ENCODE measurements around the gene OR52A1.

OR52A1 gene

DNA sequence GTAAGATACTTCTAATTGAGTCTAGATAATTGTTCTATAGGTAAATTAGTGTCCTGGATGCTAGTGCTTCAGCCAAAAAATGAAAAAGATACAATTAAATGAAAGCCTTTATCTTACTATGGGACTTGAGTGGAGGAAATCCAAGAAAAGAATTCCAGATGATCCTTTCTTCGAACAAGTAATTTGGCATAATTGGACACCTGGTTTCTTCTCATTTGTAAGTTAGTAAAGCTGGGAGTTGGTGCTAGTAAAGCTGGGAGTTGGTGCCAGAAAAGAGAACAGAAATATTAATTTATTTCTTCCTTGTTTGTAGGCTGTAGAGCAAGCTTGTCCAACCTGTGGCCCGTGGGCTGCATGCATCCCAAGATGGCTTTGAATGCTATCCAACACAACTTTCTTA is 33.6 kb upstream of the OR52A1 start:
- Histone ChIP-seq H3K4ac (ENCODE audit: low read length) (no peak overlapping the region), H3K18ac (ENCODE audit: low read length) (no peak overlapping the region), H2BK15ac (ENCODE audit: low read length) (no peak overlapping the region), H3K9me3 (replicated peaks in 1 of 2; ENCODE audit: control insufficient read depth in 2 of 2, insufficient read depth in 1 of 2, low read depth in 1 of 2, low read length in 2 of 2) (peaks cover 0 to 1% of the 10 kb centered on the region in 2 donors), H2AFZ (ENCODE audit: low read length) (no peak overlapping the region), H3K4me3 (ENCODE audit: low read length in 2 of 2) (no peak overlapping the region), H2BK5ac (ENCODE audit: low read length) (no peak overlapping the region), H4K8ac (ENCODE audit: low read depth, low read length) (no peak overlapping the region), H2BK120ac (ENCODE audit: low read depth, low read length) (no peak overlapping the region), H3K79me1 (ENCODE audit: low read depth, low read length) (no peaks in the 10 kb centered on the region), H2AK5ac (ENCODE audit: low read depth, low read length) (no peak overlapping the region), H3K4me1 (ENCODE audit: control insufficient read depth in 2 of 2, insufficient read depth in 1 of 2, low read depth in 1 of 2, low read length in 2 of 2) (no peaks in the 10 kb centered on the region), H3K27ac (replicated peaks; ENCODE audit: low read length) (no peak overlapping the region), H3K9ac (ENCODE audit: low read depth, low read length, poor library complexity) (no peak overlapping the region), H2BK12ac (ENCODE audit: low read length) (no peak overlapping the region), H3K23ac (ENCODE audit: low read depth, low read length, poor library complexity) (no peak overlapping the region), H3K14ac (ENCODE audit: low read length) (no peak overlapping the region), H4K91ac (ENCODE audit: low read depth, low read length, poor library complexity) (no peak overlapping the region), H3K4me2 (ENCODE audit: insufficient read depth, low read length, poor library complexity, severe bottlenecking) (no peak overlapping the region), H3K27me3 (ENCODE audit: control insufficient read depth in 3 of 3, insufficient read depth in 3 of 3, low read depth in 1 of 3, low read length in 3 of 3) (no peaks in the 10 kb centered on the region), H3K36me3 (replicated peaks in 1 of 2; ENCODE audit: control insufficient read depth in 2 of 2, insufficient read depth in 2 of 2, low read length in 2 of 2) (no peaks in the 10 kb centered on the region)
- no peak for DNase-seq (ENCODE audit: low spot score)
- WGBS, 2 donors (ENCODE audit: extremely low coverage in 2 of 2, insufficient read length in 2 of 2, insufficient replicate concordance in 1 of 2): no CpG with 5 or more reads among the region's 2 CpGs

DNA sequence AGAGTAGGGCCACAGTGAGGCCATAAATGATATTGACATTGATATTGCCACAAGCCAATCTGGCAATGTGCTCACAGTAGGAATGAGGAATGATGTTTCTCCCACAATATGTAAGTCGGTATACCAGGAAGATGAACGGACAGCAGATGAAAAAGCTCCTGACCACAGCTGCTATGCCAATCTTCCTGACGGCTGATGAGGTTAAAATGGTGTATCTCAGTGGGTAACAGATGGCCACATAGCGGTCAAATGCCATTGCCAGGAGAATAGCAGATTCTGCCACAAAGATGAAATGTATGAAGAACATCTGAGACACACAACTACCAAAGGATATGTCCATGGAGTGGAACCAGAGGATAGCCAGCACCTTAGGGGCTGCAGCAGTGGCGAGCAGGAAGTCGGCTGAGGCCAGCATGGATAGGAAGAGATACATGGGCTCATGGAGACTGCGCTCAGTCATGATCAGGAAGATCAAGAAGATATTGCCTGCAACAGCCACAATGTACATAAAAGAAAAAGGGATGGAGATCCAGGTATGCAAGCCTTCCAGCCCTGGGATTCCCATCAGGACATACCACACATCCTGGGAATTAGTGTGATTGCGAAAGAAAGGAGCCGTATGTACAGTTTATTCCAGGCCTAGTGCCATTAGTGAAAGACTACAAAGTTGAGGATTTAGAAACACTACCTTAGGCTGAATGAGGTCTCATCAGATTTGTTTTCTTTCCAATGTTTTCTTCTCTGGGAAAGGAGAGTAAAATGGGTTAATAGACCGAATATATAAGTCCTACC is 23.7 kb upstream of the OR52A1 start:
- Histone ChIP-seq H3K18ac (ENCODE audit: low read length) (no peak overlapping the region), H3K4me1 (ENCODE audit: control insufficient read depth in 2 of 2, insufficient read depth in 1 of 2, low read depth in 1 of 2, low read length in 2 of 2) (no peaks in the 10 kb centered on the region), H2BK15ac (ENCODE audit: low read length) (no peak overlapping the region), H3K27ac (replicated peaks; ENCODE audit: low read length) (no peak overlapping the region), H3K9ac (ENCODE audit: low read depth, low read length, poor library complexity) (no peak overlapping the region), H3K23ac (ENCODE audit: low read depth, low read length, poor library complexity) (no peak overlapping the region), H3K4me3 (ENCODE audit: low read length in 2 of 2) (no peak overlapping the region), H3K4me2 (ENCODE audit: insufficient read depth, low read length, poor library complexity, severe bottlenecking) (no peak overlapping the region), H3K36me3 (replicated peaks in 1 of 2; ENCODE audit: control insufficient read depth in 2 of 2, insufficient read depth in 2 of 2, low read length in 2 of 2) (no peaks in the 10 kb centered on the region), H2AK5ac (ENCODE audit: low read depth, low read length) (no peak overlapping the region), H4K91ac (ENCODE audit: low read depth, low read length, poor library complexity) (no peak overlapping the region), H2BK5ac (ENCODE audit: low read length) (no peak overlapping the region), H4K8ac (ENCODE audit: low read depth, low read length) (no peak overlapping the region), H3K14ac (ENCODE audit: low read length) (no peak overlapping the region), H3K9me3 (replicated peaks in 1 of 2; ENCODE audit: control insufficient read depth in 2 of 2, insufficient read depth in 1 of 2, low read depth in 1 of 2, low read length in 2 of 2) (no peaks in the 10 kb centered on the region), H3K79me1 (ENCODE audit: low read depth, low read length) (no peaks in the 10 kb centered on the region), H2AFZ (ENCODE audit: low read length) (no peak overlapping the region), H2BK120ac (ENCODE audit: low read depth, low read length) (no peak overlapping the region), H2BK12ac (ENCODE audit: low read length) (no peak overlapping the region), H3K4ac (ENCODE audit: low read length) (no peak overlapping the region), H3K27me3 (ENCODE audit: control insufficient read depth in 3 of 3, insufficient read depth in 3 of 3, low read depth in 1 of 3, low read length in 3 of 3) (no peaks in the 10 kb centered on the region)
- no peak for DNase-seq (ENCODE audit: low spot score)
- no CpG with 5 or more reads among the region's 10 CpGs for WGBS, 2 donors (ENCODE audit: extremely low coverage in 2 of 2, insufficient read length in 2 of 2, insufficient replicate concordance in 1 of 2)

DNA sequence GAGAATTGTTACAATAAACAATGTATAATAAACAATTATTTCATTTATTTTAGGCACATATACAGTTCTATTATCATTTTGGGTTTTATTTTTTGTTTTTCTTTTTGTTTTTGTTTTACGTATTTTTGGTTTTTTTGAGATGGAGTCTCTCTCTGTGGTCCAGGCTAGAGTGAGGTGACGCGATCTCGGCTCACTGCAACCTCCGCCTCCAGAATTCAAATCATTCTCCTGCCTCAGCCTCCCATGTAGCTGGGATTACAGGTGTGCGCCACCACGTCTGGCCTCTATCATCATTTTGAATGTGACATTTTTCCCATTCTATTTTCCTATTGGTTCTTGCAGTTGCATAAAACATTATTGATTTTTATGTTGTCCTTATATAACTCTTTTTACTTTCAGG is 20.4 kb upstream of the OR52A1 start:
- Histone ChIP-seq H2AFZ (ENCODE audit: low read length) (no peak overlapping the region), H3K36me3 (replicated peaks in 1 of 2; ENCODE audit: control insufficient read depth in 2 of 2, insufficient read depth in 2 of 2, low read length in 2 of 2) (no peaks in the 10 kb centered on the region), H3K14ac (ENCODE audit: low read length) (no peak overlapping the region), H2BK120ac (ENCODE audit: low read depth, low read length) (no peak overlapping the region), H3K4me2 (ENCODE audit: insufficient read depth, low read length, poor library complexity, severe bottlenecking) (no peak overlapping the region), H3K27me3 (ENCODE audit: control insufficient read depth in 3 of 3, insufficient read depth in 3 of 3, low read depth in 1 of 3, low read length in 3 of 3) (no peaks in the 10 kb centered on the region), H3K27ac (replicated peaks; ENCODE audit: low read length) (no peak overlapping the region), H3K18ac (ENCODE audit: low read length) (no peak overlapping the region), H2BK15ac (ENCODE audit: low read length) (no peak overlapping the region), H4K8ac (ENCODE audit: low read depth, low read length) (no peak overlapping the region), H4K91ac (ENCODE audit: low read depth, low read length, poor library complexity) (no peak overlapping the region), H3K4ac (ENCODE audit: low read length) (no peak overlapping the region), H3K23ac (ENCODE audit: low read depth, low read length, poor library complexity) (no peak overlapping the region), H2BK5ac (ENCODE audit: low read length) (no peak overlapping the region), H2AK5ac (ENCODE audit: low read depth, low read length) (no peak overlapping the region), H2BK12ac (ENCODE audit: low read length) (no peak overlapping the region), H3K4me1 (ENCODE audit: control insufficient read depth in 2 of 2, insufficient read depth in 1 of 2, low read depth in 1 of 2, low read length in 2 of 2) (no peaks in the 10 kb centered on the region), H3K9me3 (replicated peaks in 1 of 2; ENCODE audit: control insufficient read depth in 2 of 2, insufficient read depth in 1 of 2, low read depth in 1 of 2, low read length in 2 of 2) (no peaks in the 10 kb centered on the region), H3K9ac (ENCODE audit: low read depth, low read length, poor library complexity) (no peak overlapping the region), H3K79me1 (ENCODE audit: low read depth, low read length) (no peaks in the 10 kb centered on the region), H3K4me3 (ENCODE audit: low read length in 2 of 2) (no peak overlapping the region)
- WGBS, 2 donors (ENCODE audit: extremely low coverage in 2 of 2, insufficient read length in 2 of 2, insufficient replicate concordance in 1 of 2): no CpG with 5 or more reads among the region's 7 CpGs
- DNase-seq (ENCODE audit: low spot score): no peak

DNA sequence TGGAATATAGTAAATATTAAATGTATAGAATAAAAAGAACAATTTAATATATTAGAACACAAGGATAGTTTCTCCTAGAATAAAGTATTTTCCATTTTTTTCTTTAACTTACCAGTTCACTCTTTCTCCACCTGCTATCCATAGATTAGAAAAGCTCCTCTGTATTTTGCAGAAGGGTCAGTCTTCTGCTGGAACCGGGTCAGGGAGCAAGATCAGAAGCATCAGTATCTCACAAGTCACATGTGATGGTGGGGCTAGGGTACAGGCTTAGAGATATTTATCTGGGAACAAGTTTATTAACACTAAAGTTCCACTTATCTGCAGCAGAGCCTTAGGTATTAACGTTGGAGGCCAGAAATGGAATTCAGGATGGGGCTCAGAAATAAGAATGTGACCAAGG is 17.3 kb upstream of the OR52A1 start:
- no peak overlapping the region for H4K8ac ChIP-seq (ENCODE audit: low read depth, low read length)
- H3K9me3 ChIP-seq (replicated peaks in 1 of 2; ENCODE audit: control insufficient read depth in 2 of 2, insufficient read depth in 1 of 2, low read depth in 1 of 2, low read length in 2 of 2): no peaks in the 10 kb centered on the region
- no peaks in the 10 kb centered on the region for H3K27me3 ChIP-seq (ENCODE audit: control insufficient read depth in 3 of 3, insufficient read depth in 3 of 3, low read depth in 1 of 3, low read length in 3 of 3)
- H3K4me3 ChIP-seq (ENCODE audit: low read length in 2 of 2): no peak overlapping the region
- DNase-seq (ENCODE audit: low spot score): no peak
- H4K91ac ChIP-seq (ENCODE audit: low read depth, low read length, poor library complexity): no peak overlapping the region
- no peaks in the 10 kb centered on the region for H3K79me1 ChIP-seq (ENCODE audit: low read depth, low read length)
- no peak overlapping the region for H3K4ac ChIP-seq (ENCODE audit: low read length)
- no peak overlapping the region for H3K4me2 ChIP-seq (ENCODE audit: insufficient read depth, low read length, poor library complexity, severe bottlenecking)
- no peak overlapping the region for H3K18ac ChIP-seq (ENCODE audit: low read length)
- H3K27ac ChIP-seq (replicated peaks; ENCODE audit: low read length): no peak overlapping the region
- no peak overlapping the region for H3K23ac ChIP-seq (ENCODE audit: low read depth, low read length, poor library complexity)
- WGBS, 2 donors (ENCODE audit: extremely low coverage in 2 of 2, insufficient read length in 2 of 2, insufficient replicate concordance in 1 of 2): no CpG with 5 or more reads among the region's 2 CpGs
- no peak overlapping the region for H2BK12ac ChIP-seq (ENCODE audit: low read length)
- H3K4me1 ChIP-seq (ENCODE audit: control insufficient read depth in 2 of 2, insufficient read depth in 1 of 2, low read depth in 1 of 2, low read length in 2 of 2): no peaks in the 10 kb centered on the region
- H2AFZ ChIP-seq (ENCODE audit: low read length): no peak overlapping the region
- H2AK5ac ChIP-seq (ENCODE audit: low read depth, low read length): no peak overlapping the region
- no peak overlapping the region for H3K14ac ChIP-seq (ENCODE audit: low read length)
- no peaks in the 10 kb centered on the region for H3K36me3 ChIP-seq (replicated peaks in 1 of 2; ENCODE audit: control insufficient read depth in 2 of 2, insufficient read depth in 2 of 2, low read length in 2 of 2)
- no peak overlapping the region for H2BK5ac ChIP-seq (ENCODE audit: low read length)
- H2BK15ac ChIP-seq (ENCODE audit: low read length): no peak overlapping the region
- no peak overlapping the region for H2BK120ac ChIP-seq (ENCODE audit: low read depth, low read length)
- no peak overlapping the region for H3K9ac ChIP-seq (ENCODE audit: low read depth, low read length, poor library complexity)

Data from neuronal stem cell (in vitro differentiated cells).